Cerebellar cortex (tissue), 1 donor: ENCODE data around the gene TRIM72.
"Not testable (repeated sequence)": the region's sequence is repeated elsewhere in the genome, so short reads cannot be mapped to it uniquely, and the experiment has no call there.

Source experiments
- DNase-seq: peaks from one replicate; pipeline ENCODE4 v3.0.0-alpha.2; 2015; ENCODE audit warnings: low spot score

The TRIM72 gene

GRCh38 chr16:31215287-31216162, 1.6 kb downstream of the TRIM72 start:
- DNase-seq, result peak; percentile 83

GRCh38 chr16:31216422-31217135, 2.7 kb downstream of the TRIM72 start, which contains the start of gene PYDC1:
Gene PYDC1 (minus strand): TSS chr16:31217135. CDS start chr16:31217028, 107 bp downstream.
- peak; percentile 55 for DNase-seq

- peak; percentile 50 for DNase-seq
These were observed 3.2 kb downstream of the TRIM72 start for GRCh38 chr16:31217136-31217530.

GRCh38 chr16:31219154-31219741, 5.3 kb downstream of the TRIM72 start:
- no peak for DNase-seq

GRCh38 chr16:31221357-31222160, 7.6 kb downstream of the TRIM72 start:
- no peak for DNase-seq

GRCh38 chr16:31223044-31223443, 9.1 kb downstream of the TRIM72 start:
- no peak for DNase-seq

- no peak for DNase-seq
These were observed 10.4 kb downstream of the TRIM72 start for GRCh38 chr16:31224092-31224955.

- DNase-seq, result no peak
These were observed 11.3 kb downstream of the TRIM72 start for GRCh38 chr16:31225193-31225592.

- DNase-seq, result no peak
These were observed 14.3 kb downstream of the TRIM72 start for GRCh38 chr16:31228206-31228605.

GRCh38 chr16:31229501-31229900, 15.6 kb downstream of the TRIM72 start:
- no peak for DNase-seq

- no peak for DNase-seq
These were observed 24.1 kb downstream of the TRIM72 start for GRCh38 chr16:31238041-31238440.

- DNase-seq, result no peak
These were observed 28.3 kb downstream of the TRIM72 start for GRCh38 chr16:31242206-31242605.

- no peak for DNase-seq
These were observed 30.1 kb downstream of the TRIM72 start for GRCh38 chr16:31243734-31244670.

GRCh38 chr16:31245598-31245997, 31.7 kb downstream of the TRIM72 start:
- not testable (repeated sequence) for DNase-seq

- no peak for DNase-seq
These were observed 32.4 kb downstream of the TRIM72 start for GRCh38 chr16:31246296-31246695.

- no peak for DNase-seq
These were observed 34.4 kb downstream of the TRIM72 start for GRCh38 chr16:31248344-31248743.

- no peak for DNase-seq
These were observed 37.0 kb downstream of the TRIM72 start for GRCh38 chr16:31250782-31251384.

- DNase-seq, result no peak
These were observed 37.5 kb downstream of the TRIM72 start for GRCh38 chr16:31251435-31251834.

- no peak for DNase-seq
These were observed 39.7 kb downstream of the TRIM72 start for GRCh38 chr16:31253642-31254045.
